ENCODE data around the gene TAOK1.

TAOK1 gene

DNA sequence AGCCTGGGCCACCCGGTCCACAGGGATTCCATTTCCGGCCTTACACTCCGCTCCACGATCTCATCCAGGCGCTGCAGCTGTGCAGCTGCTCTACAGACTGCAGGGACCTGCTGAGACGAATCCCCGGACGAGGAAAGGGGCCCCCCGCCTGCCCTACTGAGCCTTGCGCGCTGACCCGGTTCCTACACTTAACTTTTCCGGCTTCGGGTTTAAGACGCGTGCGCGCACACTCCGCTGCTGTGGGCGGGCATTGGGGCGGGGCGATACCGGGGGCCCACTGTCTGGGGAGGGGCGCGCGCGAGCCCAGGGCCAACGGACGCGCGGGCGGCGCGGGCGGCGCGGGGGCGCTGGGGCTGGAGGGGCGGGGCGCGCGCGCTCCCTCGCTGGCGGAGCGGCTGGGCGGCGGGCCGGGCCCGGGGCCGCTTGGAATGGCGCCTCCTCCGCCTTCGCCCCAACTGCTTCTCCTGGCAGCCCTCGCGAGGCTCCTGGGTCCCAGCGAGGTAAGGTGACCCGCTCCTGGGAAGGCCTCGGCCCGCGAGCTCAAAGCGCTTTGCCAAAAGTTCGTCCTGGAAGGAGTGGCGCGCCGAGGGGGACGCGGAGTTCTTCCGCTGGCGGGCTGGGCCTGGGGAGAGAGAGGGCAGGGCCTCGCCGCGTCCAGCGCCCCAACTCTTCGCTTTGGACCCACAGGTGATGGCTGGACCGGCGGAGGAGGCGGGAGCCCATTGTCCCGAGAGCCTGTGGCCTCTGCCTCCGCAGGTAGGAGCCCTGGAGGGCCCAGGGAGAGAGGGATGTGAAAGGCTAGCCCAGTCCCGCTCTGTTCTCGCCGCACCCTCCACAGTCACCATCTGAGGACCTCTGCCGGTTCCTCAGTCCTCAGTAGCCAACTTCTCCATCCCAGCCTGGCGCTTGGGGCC is 178.4 kb downstream of the TAOK1 start, which contains the start of gene TP53I13:
Gene TP53I13 (plus strand): TSS at position 371 of the 914 bp plus-strand sequence. CDS start 58 bp downstream, at position 429.
- DNase-seq (ENCODE audit: extremely low read depth in 1 of 2, low read depth in 1 of 2): peak; percentile 66 to 85

GRCh38 chr17:29569245-29569950 is 179.2 kb downstream of the TAOK1 start:
- no peak for DNase-seq (ENCODE audit: extremely low read depth in 1 of 2, low read depth in 1 of 2)

- DNase-seq (ENCODE audit: extremely low read depth in 1 of 2, low read depth in 1 of 2): no peak
Observed at GRCh38 chr17:29570521-29570920, 180.4 kb downstream of the TAOK1 start.

DNA sequence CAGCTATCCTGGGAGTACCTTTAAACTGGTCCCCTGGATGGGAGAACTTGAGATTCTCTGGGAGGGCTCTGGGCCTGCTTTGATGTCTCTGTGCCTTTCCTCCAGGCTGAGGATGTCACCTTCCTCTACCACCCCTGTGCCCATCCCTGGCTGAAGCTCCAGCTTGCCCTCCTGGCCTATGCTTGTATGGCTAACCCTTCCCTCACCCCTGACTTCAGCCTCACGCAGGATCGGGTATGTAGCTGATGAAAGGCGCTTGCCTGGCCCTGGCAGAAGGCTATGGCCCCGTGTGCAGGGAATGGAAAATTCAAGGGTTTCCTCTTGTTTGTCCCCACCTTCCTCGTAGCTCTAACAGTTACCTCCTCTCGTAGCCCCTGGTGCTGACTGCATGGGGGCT is 181.3 kb downstream of the TAOK1 start:
- DNase-seq (ENCODE audit: extremely low read depth in 1 of 2, low read depth in 1 of 2): no peak

- no peak for DNase-seq (ENCODE audit: extremely low read depth in 1 of 2, low read depth in 1 of 2)
Observed at GRCh38 chr17:29571883-29572681, 181.9 kb downstream of the TAOK1 start.

GRCh38 chr17:29572691-29573557 is 182.8 kb downstream of the TAOK1 start:
- peak in 1 of 2 donors; percentile 53 for DNase-seq (ENCODE audit: extremely low read depth in 1 of 2, low read depth in 1 of 2)

GRCh38 chr17:29573558-29573869 is 183.4 kb downstream of the TAOK1 start:
- DNase-seq (ENCODE audit: extremely low read depth in 1 of 2, low read depth in 1 of 2): no peak

GRCh38 chr17:29573871-29574731 is 183.9 kb downstream of the TAOK1 start:
- no peak for DNase-seq (ENCODE audit: extremely low read depth in 1 of 2, low read depth in 1 of 2)

GRCh38 chr17:29574732-29575510 is 184.8 kb downstream of the TAOK1 start:
- DNase-seq (ENCODE audit: extremely low read depth in 1 of 2, low read depth in 1 of 2): no peak

- no peak for DNase-seq (ENCODE audit: extremely low read depth in 1 of 2, low read depth in 1 of 2)
Observed at GRCh38 chr17:29575511-29576213, 185.5 kb downstream of the TAOK1 start.

DNA sequence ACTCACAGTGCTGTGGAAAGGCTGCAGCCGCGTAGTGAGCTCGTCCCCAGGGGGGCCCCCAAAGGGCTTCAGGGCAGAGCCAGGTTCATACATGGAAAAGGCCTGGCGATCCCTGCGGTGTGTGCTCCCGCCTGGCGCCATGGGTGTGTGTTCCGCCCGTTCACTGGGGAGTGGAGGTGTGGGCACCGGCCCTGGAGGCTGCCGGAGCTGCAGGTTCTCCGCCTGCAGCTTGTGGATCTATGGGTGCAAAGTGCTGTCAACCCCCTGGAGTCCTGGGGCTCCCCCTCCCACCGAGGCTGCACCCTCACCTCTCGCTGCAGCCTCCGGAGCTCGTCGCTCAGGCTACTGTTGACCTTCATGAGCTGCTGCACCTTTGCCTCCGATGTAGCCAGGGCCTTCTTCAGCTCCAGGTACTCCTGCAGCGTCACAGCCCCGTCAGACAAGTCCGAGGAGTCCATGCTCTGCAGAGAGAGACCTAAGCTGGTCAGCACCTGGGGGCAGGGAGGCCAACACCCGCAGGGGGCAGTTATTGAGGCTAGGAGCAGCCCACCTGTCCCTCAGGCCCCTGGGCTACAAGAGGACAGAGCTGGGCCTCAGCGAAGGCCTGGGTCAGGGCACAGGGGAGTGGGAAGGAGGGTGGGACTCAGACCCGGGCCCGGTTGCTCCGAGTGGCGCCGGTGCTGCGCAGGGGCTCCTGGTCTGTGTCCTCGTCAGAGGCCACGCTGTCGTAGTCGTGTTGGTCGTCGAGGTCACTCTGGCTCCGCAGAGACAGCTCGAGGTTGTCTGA is 186.2 kb downstream of the TAOK1 start:
- DNase-seq (ENCODE audit: extremely low read depth in 1 of 2, low read depth in 1 of 2): no peak

GRCh38 chr17:29577001-29577370 is 186.8 kb downstream of the TAOK1 start:
- no peak for DNase-seq (ENCODE audit: extremely low read depth in 1 of 2, low read depth in 1 of 2)

- DNase-seq (ENCODE audit: extremely low read depth in 1 of 2, low read depth in 1 of 2): no peak
Observed at GRCh38 chr17:29577385-29578211, 187.4 kb downstream of the TAOK1 start.

DNA sequence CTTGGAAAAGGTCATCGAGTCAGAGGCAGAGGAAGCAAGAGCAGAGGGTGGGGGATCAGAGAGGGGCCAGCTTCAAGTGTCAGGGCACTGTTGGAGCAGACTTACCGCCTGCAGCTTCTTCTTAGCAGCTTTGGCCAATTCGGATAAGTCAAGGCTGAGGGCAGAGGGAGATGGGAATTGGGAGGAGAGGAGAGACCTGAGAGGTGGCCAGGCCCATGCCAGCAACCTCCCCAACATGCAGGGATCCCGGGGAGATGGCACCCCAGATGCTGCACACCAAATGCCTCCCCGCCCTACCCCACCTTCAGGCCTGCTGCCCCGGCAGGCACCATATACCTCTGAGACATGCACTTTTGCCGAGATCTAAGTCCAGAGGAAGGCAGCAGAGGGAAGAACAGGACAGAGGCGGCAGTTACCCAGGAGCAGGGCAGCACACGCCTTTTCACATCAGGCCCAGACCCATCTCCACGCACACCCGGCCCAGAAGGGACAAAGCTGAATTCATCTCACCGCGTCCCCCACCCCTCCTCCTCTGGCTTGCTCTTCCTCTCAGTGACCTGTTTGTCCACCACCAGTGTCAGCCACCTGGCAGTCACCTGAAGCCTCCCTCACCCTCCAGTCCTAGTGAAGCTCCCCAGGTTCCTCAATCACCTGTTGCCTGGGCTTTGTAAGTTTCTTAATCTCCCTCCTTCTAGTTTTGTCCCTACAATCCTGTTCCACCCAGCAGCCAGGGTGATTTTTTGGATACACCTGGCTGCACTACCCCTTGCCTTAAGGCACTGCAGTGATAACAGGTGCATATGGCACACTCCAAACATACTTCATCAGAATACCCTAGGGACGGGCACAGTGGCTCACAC is 188.7 kb downstream of the TAOK1 start:
- DNase-seq (ENCODE audit: extremely low read depth in 1 of 2, low read depth in 1 of 2): no peak

All from activated CD8-positive, alpha-beta memory T cell treated with anti-CD3 and anti-CD28 coated beads for 1 hour (primary cell).